DND-41 (cell line): ENCODE results near the gene SLC3A2.
A peak's percentile ranks its signal among the peaks of the same experiment; 100 is the strongest.

Source experiments
- ATAC-seq: fragments of 200-7000 bp; cut with Tn5 transposase; 3 replicates; pipeline ENCODE4 v1.9.1; 2021; ENCODE audit warnings: low read depth; ENCODE audit not compliant: insufficient read depth
- DNase-seq: peaks from one replicate; pipeline ENCODE4 v3.0.0-alpha.2; 2020
- H2AFZ ChIP-seq: 2 replicates; pipeline ENCODE4 v1.6.0; 2012; ENCODE audit warnings: low read depth, low read length
- H3K27ac ChIP-seq: 2 replicates; pipeline ENCODE4 v1.5.1; 2012; ENCODE audit warnings: low read length, inconsistent platforms
- H3K27me3 ChIP-seq: fragments of 200-600 bp; sonication (generic); 2 replicates; pipeline ENCODE4 v1.6.0; 2012; ENCODE audit warnings: low read length, mild to moderate bottlenecking, inconsistent platforms; ENCODE audit not compliant: insufficient read depth, poor library complexity
- H3K36me3 ChIP-seq: 2 replicates; pipeline ENCODE4 v1.5.1; 2012; ENCODE audit warnings: low read length, inconsistent platforms; ENCODE audit not compliant: insufficient read depth
- H3K4me1 ChIP-seq: 2 replicates; pipeline ENCODE4 v1.5.1; 2012; ENCODE audit warnings: mild to moderate bottlenecking, low read length; ENCODE audit not compliant: insufficient read depth
- H3K4me2 ChIP-seq: 2 replicates; pipeline ENCODE4 v1.6.0; 2012; ENCODE audit warnings: mild to moderate bottlenecking, moderate library complexity, low read length, inconsistent platforms; ENCODE audit not compliant: insufficient read depth
- H3K4me3 ChIP-seq, 2 experiments: fragments of 200-600 bp in 1 of 2; shearing (Covaris generic) in 1 of 2; 2 replicates each; pipeline ENCODE4 v1.5.1; 2012 to 2016; ENCODE audit warnings: inconsistent platforms in 2 of 2, low read length in 2 of 2, mild to moderate bottlenecking in 2 of 2, low read depth in 1 of 2, moderate library complexity in 1 of 2
- H3K79me2 ChIP-seq: 2 replicates; pipeline ENCODE4 v1.6.0; 2012; ENCODE audit warnings: low read length, inconsistent platforms; ENCODE audit not compliant: insufficient read depth
- H3K9ac ChIP-seq: 2 replicates; pipeline ENCODE4 v1.6.0; 2012; ENCODE audit warnings: low read depth, mild to moderate bottlenecking, inconsistent platforms, low read length, moderate library complexity
- H3K9me3 ChIP-seq: 2 replicates; pipeline ENCODE4 v1.5.1; 2012; ENCODE audit warnings: low read length, moderate library complexity, mild to moderate bottlenecking, inconsistent platforms; ENCODE audit not compliant: insufficient read depth, severe bottlenecking
- H4K20me1 ChIP-seq: 2 replicates; pipeline ENCODE4 v1.6.0; 2012; ENCODE audit warnings: low read length; ENCODE audit not compliant: insufficient read depth
- CTCF ChIP-seq: IDR thresholded peaks from 2 replicates; pipeline ENCODE4 v1.5.1; 2012; ENCODE audit warnings: borderline replicate concordance, low read length, moderate library complexity, mild to moderate bottlenecking; ENCODE audit not compliant: poor library complexity, severe bottlenecking; ENCODE audit errors: extremely low read depth
- EZH2 ChIP-seq: IDR thresholded peaks from 3 replicates; pipeline ENCODE4 v1.6.1; 2012; ENCODE audit warnings: borderline replicate concordance, low read depth, mild to moderate bottlenecking, moderate library complexity, low read length, inconsistent platforms; ENCODE audit not compliant: severe bottlenecking

Gene SLC3A2

GRCh38 chr11:62853279-62853965 is 27.3 kb upstream of the SLC3A2 start:
- peaks cover 40% of the 10 kb centered on the region for H4K20me1 ChIP-seq
- no peak overlapping the region for H2AFZ ChIP-seq
- peak overlapping the region; percentile 62 for H3K4me2 ChIP-seq
- TF ChIP-seq EZH2: no peak
- no peak for TF ChIP-seq CTCF
- H3K36me3 ChIP-seq: peaks cover 43% of the 10 kb centered on the region
- peaks cover 43% of the 10 kb centered on the region for H3K4me1 ChIP-seq
- H3K27me3 ChIP-seq: no peaks in the 10 kb centered on the region
- H3K9ac ChIP-seq: peak overlapping the region; percentile 80
- ATAC-seq (no peak), DNase-seq (no peak)
- no peaks in the 10 kb centered on the region for H3K9me3 ChIP-seq
- H3K79me2 ChIP-seq: peaks cover 60% of the 10 kb centered on the region
- peak overlapping the region; percentile 59 to 73; a peak in 3 of 4 replicates for H3K4me3 ChIP-seq
- no peak overlapping the region; the same call in 1 of the 2 replicates for H3K27ac ChIP-seq

GRCh38 chr11:62854013-62854824 is 26.5 kb upstream of the SLC3A2 start:
- no peak for DNase-seq
- peak overlapping the region; percentile 62 for H3K4me2 ChIP-seq
- no peaks in the 10 kb centered on the region for H3K27me3 ChIP-seq
- H2AFZ ChIP-seq: no peak overlapping the region
- TF ChIP-seq EZH2 (no peak), CTCF (no peak)
- peak overlapping the region; percentile 95 for H3K27ac ChIP-seq
- H4K20me1 ChIP-seq: peaks cover 40% of the 10 kb centered on the region
- H3K36me3 ChIP-seq: peaks cover 43% of the 10 kb centered on the region
- H3K9ac ChIP-seq: peak overlapping the region; percentile 80
- H3K9me3 ChIP-seq: no peaks in the 10 kb centered on the region
- no peak for ATAC-seq
- peaks cover 43% of the 10 kb centered on the region for H3K4me1 ChIP-seq
- H3K4me3 ChIP-seq: peak overlapping the region; percentile 59 to 73
- H3K79me2 ChIP-seq: peaks cover 62% of the 10 kb centered on the region

- H3K9ac ChIP-seq: peak overlapping the region; percentile 80
- peaks cover 69% of the 10 kb centered on the region for H3K79me2 ChIP-seq
- H2AFZ ChIP-seq: peak overlapping the region; percentile 7; the same call in 1 of the 2 replicates
- peaks cover 43% of the 10 kb centered on the region for H3K4me1 ChIP-seq
- peaks cover 43% of the 10 kb centered on the region for H3K36me3 ChIP-seq
- peaks cover 40% of the 10 kb centered on the region for H4K20me1 ChIP-seq
- peak overlapping the region; percentile 95 for H3K27ac ChIP-seq
- no peak for ATAC-seq
- no peaks in the 10 kb centered on the region for H3K9me3 ChIP-seq
- DNase-seq: no peak
- peak overlapping the region; percentile 62 for H3K4me2 ChIP-seq
- H3K27me3 ChIP-seq: no peaks in the 10 kb centered on the region
- H3K4me3 ChIP-seq: peak overlapping the region; percentile 59 to 73
- TF ChIP-seq CTCF: no peak
- no peak for TF ChIP-seq EZH2
Observed at GRCh38 chr11:62854825-62855570, 25.7 kb upstream of the SLC3A2 start.
